HCT116 (cell line): ENCODE measurements around the gene HEMGN. TPM values are rescaled to one million over a fixed set of nuclear protein-coding genes. Genes with fewer than 3 reads are reported as not detected.

Experiments used
- ATAC-seq: fragments of 200-7000 bp; cut with Tn5 transposase; 2 replicates; pipeline ENCODE4 v1.9.1; 2020; ENCODE audit warnings: mild to moderate bottlenecking, moderate library complexity
- BruUV-seq: library from RNA; stranded (reverse); fragments of 400-500 nt; replicated peaks from 2 replicates; lab custom pipeline; 2021; lab: Mats Ljungman, UMichigan
- CTCF ChIA-PET: fragments of 300-600 bp; sonication (Branson Sonifier 250); formaldehyde crosslinking; loops from one replicate; lab custom pipeline; 2021; ENCODE audit warnings: antibody characterized with exemption; lab: Charles Lee
- POLR2A ChIA-PET: fragments of 300-600, 350-600 bp; sonication (Branson Sonifier 250); formaldehyde crosslinking; loops from one replicate; lab custom pipeline; 2021; ENCODE audit warnings: antibody characterized with exemption; lab: Charles Lee
- RAD21 ChIA-PET, 2 experiments: fragments of 300-600 bp; sonication (Branson Sonifier 250); formaldehyde crosslinking; loops; one replicate each; lab custom pipeline; 2023; ENCODE audit warnings: low total read pairs in 2 of 2; ENCODE audit not compliant: uncharacterized antibody in 2 of 2, unreplicated experiment in 2 of 2, low non-redundant PET in 1 of 2; lab: Charles Lee
- DNase-seq: peaks from one replicate; pipeline ENCODE4 v3.0.0-alpha.2; 2010; ENCODE audit warnings: low read depth, low spot score
- H2AFZ ChIP-seq: fragments of 200-600 bp; shearing (Covaris generic), sonication (generic); 2 replicates; pipeline ENCODE4 v1.6.1; 2017; ENCODE audit warnings: low read depth, mixed run types, mixed read lengths, antibody characterized with exemption, low read length; ENCODE audit not compliant: poor library complexity, severe bottlenecking
- H3K27ac ChIP-seq: 2 replicates; pipeline ENCODE4 v1.5.1; 2012; ENCODE audit warnings: low read depth, low read length
- H3K27me3 ChIP-seq: fragments of 200-600 bp; sonication (generic); 2 replicates; pipeline ENCODE4 v1.6.1; 2016; ENCODE audit warnings: mixed run types, low read length, mixed read lengths; ENCODE audit not compliant: insufficient read depth
- H3K36me3 ChIP-seq, 2 experiments: fragments of 200-500 bp in 1 of 2; fragments of 200-600 bp in 1 of 2; sonication (Bioruptor generic) in 1 of 2; sonication (generic) in 1 of 2; 2 replicates each; pipeline versions ENCODE4 v1.5.1 to v1.6.1; 2014 to 2016; ENCODE audit warnings: low read length in 2 of 2, inconsistent platforms in 1 of 2, mixed read lengths in 1 of 2, mixed run types in 1 of 2; ENCODE audit not compliant: insufficient read depth in 2 of 2, control insufficient read depth in 1 of 2
- H3K4me1 ChIP-seq, 2 experiments: fragments of 200-600 bp in 1 of 2; sonication (generic) in 1 of 2; 2 replicates each; pipeline versions ENCODE4 v1.5.1 to v1.6.1; 2012 to 2017; ENCODE audit warnings: low read length in 2 of 2, inconsistent platforms in 1 of 2, mild to moderate bottlenecking in 1 of 2, mixed read lengths in 1 of 2, mixed run types in 1 of 2, moderate library complexity in 1 of 2; ENCODE audit not compliant: insufficient read depth in 2 of 2, control insufficient read depth in 1 of 2
- H3K4me2 ChIP-seq: fragments of 200-600 bp; sonication (generic); 2 replicates; pipeline ENCODE4 v1.6.1; 2017; ENCODE audit warnings: mixed run types, low read length, mixed read lengths
- H3K4me3 ChIP-seq, 2 experiments: fragments of 200-600 bp in 1 of 2; sonication (generic) in 1 of 2; replicated peaks in 1 of 2; 2 replicates each; pipeline ENCODE4 v1.5.1; 2011 to 2016; ENCODE audit warnings: low read length in 2 of 2, control low read depth in 1 of 2, low read depth in 1 of 2, mild to moderate bottlenecking in 1 of 2, mixed read lengths in 1 of 2, mixed run types in 1 of 2
- H3K79me2 ChIP-seq: fragments of 200-600 bp; sonication (generic); 2 replicates; pipeline ENCODE4 v1.6.1; 2017; ENCODE audit warnings: mild to moderate bottlenecking, mixed run types, low read length, moderate library complexity, mixed read lengths; ENCODE audit not compliant: insufficient read depth
- H3K9ac ChIP-seq: fragments of 200-600 bp; sonication (generic); 2 replicates; pipeline ENCODE4 v1.6.1; 2016; ENCODE audit warnings: low read length, mixed read lengths
- H3K9me2 ChIP-seq: fragments of 200-600 bp; sonication (generic), shearing (Covaris generic); 2 replicates; pipeline ENCODE4 v1.6.1; 2017; ENCODE audit warnings: mixed run types, mild to moderate bottlenecking, moderate library complexity; ENCODE audit not compliant: insufficient read depth
- H3K9me3 ChIP-seq, 2 experiments: fragments of 200-500 bp in 1 of 2; fragments of 200-600 bp in 1 of 2; sonication (Bioruptor generic) in 1 of 2; sonication (generic) in 1 of 2; 2 replicates each; pipeline ENCODE4 v1.6.1; 2014 to 2017; ENCODE audit warnings: low read length in 2 of 2, mixed read lengths in 2 of 2, inconsistent platforms in 1 of 2, low read depth in 1 of 2, mild to moderate bottlenecking in 1 of 2, mixed run types in 1 of 2, moderate library complexity in 1 of 2; ENCODE audit not compliant: control insufficient read depth in 1 of 2, insufficient read depth in 1 of 2
- H4K20me1 ChIP-seq: fragments of 200-600 bp; sonication (generic), shearing (Covaris generic); 2 replicates; pipeline ENCODE4 v1.6.1; 2017; ENCODE audit warnings: mixed run types, mild to moderate bottlenecking, moderate library complexity; ENCODE audit not compliant: insufficient read depth
- ATF3 ChIP-seq: IDR thresholded peaks from 2 replicates; pipeline ENCODE4 v1.6.1; 2012
- EGR1 ChIP-seq: IDR thresholded peaks from 2 replicates; pipeline ENCODE4 v1.6.1; 2012; ENCODE audit warnings: low read depth
- EZH2 ChIP-seq: fragments of 200-600 bp; sonication (generic); IDR thresholded peaks from 2 replicates; pipeline ENCODE4 v1.6.1; 2017; ENCODE audit warnings: antibody characterized with exemption, mixed run types
- EZH2phosphoT487 ChIP-seq: fragments of 200-600 bp; IDR thresholded peaks from 2 replicates; pipeline ENCODE4 v1.6.1; 2018; ENCODE audit warnings: antibody characterized with exemption, borderline replicate concordance
- FOSL1 ChIP-seq: IDR thresholded peaks from 2 replicates; pipeline ENCODE4 v1.6.1; 2012; ENCODE audit warnings: low read depth
- JUND ChIP-seq: IDR thresholded peaks from 2 replicates; pipeline ENCODE4 v1.6.1; 2012
- SIN3A ChIP-seq: IDR thresholded peaks from 2 replicates; pipeline ENCODE4 v1.6.1; 2012; ENCODE audit warnings: low read depth
- ZNF274 ChIP-seq: fragments of 200-500 bp; sonication (Bioruptor generic); IDR thresholded peaks from 2 replicates; pipeline ENCODE4 v1.6.1; 2014; ENCODE audit warnings: mild to moderate bottlenecking, low read depth, low read length, inconsistent platforms
- intact Hi-C: fragments of 100-400 bp; cut with micrococcal nuclease; formaldehyde crosslinking; loops from 2 replicates; pipeline ENCODE4 v1.10.0; 2022
- total RNA-seq: library from RNA; stranded (reverse); gene quantifications from one replicate; pipeline ENCODE4 v1.2.1, GENCODE V29; 2021; ENCODE audit not compliant: unreplicated experiment
- TF ChIP-seq, protein P1 (sequence below): IDR thresholded peaks from 2 replicates; pipeline ENCODE4 v1.6.1; 2012; ENCODE audit warnings: low read depth

Gene HEMGN
- total RNA-seq, 1 experiment from 2014 or later = not detected

GRCh38 chr9:97936998-97937397 is 974 bp downstream of the HEMGN start:
- Histone ChIP-seq H3K9me2 (no peaks in the 10 kb centered on the region), H3K27me3 (peaks cover 23% of the 10 kb centered on the region), H3K4me1 (no peaks in the 10 kb centered on the region), H2AFZ (no peak overlapping the region), H3K4me3 (no peak overlapping the region), H3K27ac (no peak overlapping the region), H4K20me1 (no peaks in the 10 kb centered on the region), H3K79me2 (no peaks in the 10 kb centered on the region), H3K36me3 (no peaks in the 10 kb centered on the region), H3K9ac (no peak overlapping the region), H3K9me3 (no peaks in the 10 kb centered on the region), H3K4me2 (no peak overlapping the region)
- DNase-seq (no peak), ATAC-seq (no peak)
- intact Hi-C loops = loop anchor here (5.0 kb wide), 1 partner anchor 95 kb away; no protein-coding TSS in a partner anchor
- RAD21 ChIA-PET = no interaction called here
- TF ChIP-seq JUND (no peak), EZH2phosphoT487 (no peak)
- TF ChIP-seq, protein P1, sequence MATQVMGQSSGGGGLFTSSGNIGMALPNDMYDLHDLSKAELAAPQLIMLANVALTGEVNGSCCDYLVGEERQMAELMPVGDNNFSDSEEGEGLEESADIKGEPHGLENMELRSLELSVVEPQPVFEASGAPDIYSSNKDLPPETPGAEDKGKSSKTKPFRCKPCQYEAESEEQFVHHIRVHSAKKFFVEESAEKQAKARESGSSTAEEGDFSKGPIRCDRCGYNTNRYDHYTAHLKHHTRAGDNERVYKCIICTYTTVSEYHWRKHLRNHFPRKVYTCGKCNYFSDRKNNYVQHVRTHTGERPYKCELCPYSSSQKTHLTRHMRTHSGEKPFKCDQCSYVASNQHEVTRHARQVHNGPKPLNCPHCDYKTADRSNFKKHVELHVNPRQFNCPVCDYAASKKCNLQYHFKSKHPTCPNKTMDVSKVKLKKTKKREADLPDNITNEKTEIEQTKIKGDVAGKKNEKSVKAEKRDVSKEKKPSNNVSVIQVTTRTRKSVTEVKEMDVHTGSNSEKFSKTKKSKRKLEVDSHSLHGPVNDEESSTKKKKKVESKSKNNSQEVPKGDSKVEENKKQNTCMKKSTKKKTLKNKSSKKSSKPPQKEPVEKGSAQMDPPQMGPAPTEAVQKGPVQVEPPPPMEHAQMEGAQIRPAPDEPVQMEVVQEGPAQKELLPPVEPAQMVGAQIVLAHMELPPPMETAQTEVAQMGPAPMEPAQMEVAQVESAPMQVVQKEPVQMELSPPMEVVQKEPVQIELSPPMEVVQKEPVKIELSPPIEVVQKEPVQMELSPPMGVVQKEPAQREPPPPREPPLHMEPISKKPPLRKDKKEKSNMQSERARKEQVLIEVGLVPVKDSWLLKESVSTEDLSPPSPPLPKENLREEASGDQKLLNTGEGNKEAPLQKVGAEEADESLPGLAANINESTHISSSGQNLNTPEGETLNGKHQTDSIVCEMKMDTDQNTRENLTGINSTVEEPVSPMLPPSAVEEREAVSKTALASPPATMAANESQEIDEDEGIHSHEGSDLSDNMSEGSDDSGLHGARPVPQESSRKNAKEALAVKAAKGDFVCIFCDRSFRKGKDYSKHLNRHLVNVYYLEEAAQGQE = no peak
- POLR2A ChIA-PET = interaction anchor here (1.3 kb wide), 1 partner anchor 14 kb away, joined by 5 read pairs; no protein-coding TSS in a partner anchor
- CTCF ChIA-PET = interaction anchor here (1.0 kb wide), 1 partner anchor 15 kb away, joined by 4 read pairs; the partner anchor contains the start of gene TRMO
- no TSS peak for BruUV-seq

DNA sequence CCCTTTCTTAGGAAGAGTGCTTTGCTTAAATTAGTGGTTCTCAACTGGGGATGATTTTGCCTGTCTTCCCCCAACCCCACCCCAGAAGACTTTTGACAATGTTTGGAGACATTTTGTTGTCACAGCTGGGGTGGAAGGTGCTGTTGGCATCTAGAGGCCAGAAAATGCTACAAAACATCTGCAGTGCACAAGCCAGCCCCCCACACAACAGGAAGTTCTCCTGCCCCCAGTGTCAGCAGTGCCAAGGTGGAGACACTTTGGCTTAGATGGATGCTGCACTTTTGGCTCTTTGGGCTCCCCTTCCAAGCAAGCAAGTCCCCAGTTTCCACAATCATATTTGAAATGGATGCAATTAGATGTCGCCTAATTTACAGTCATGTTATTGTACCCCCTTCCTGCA is 2.7 kb downstream of the HEMGN start:
- no peak overlapping the region for H3K4me3 ChIP-seq
- H3K9me3 ChIP-seq = no peaks in the 10 kb centered on the region
- H3K4me1 ChIP-seq = no peaks in the 10 kb centered on the region
- no peak overlapping the region for H3K27ac ChIP-seq
- ATAC-seq (no peak), DNase-seq (no peak)
- no peaks in the 10 kb centered on the region for H3K9me2 ChIP-seq
- no peak overlapping the region for H3K4me2 ChIP-seq
- no peak for TF ChIP-seq ZNF274
- TF ChIP-seq SIN3A = no peak
- TF ChIP-seq ATF3 = no peak
- TF ChIP-seq EGR1 = no peak
- no peak for TF ChIP-seq EZH2
- no peak for TF ChIP-seq FOSL1
- TF ChIP-seq, all 23 proteins: peak for 0
- H3K79me2 ChIP-seq = no peaks in the 10 kb centered on the region
- no peak overlapping the region for H3K9ac ChIP-seq
- intact Hi-C loops = loop anchor here (5.0 kb wide), 1 partner anchor 97 kb away; no protein-coding TSS in a partner anchor
- CTCF ChIA-PET = interaction anchor here (0.9 to 1.0 kb wide), 2 partner anchors 13 to 45 kb away, joined by 3 read pairs; partner anchors contain the start of gene TRMO
- H3K27me3 ChIP-seq = peaks cover 24% of the 10 kb centered on the region
- POLR2A ChIA-PET = interaction anchor here (1.0 kb wide), 1 partner anchor 26 kb away, joined by 3 read pairs; no protein-coding TSS in a partner anchor
- RAD21 ChIA-PET = no interaction called here
- no peaks in the 10 kb centered on the region for H4K20me1 ChIP-seq
- no peaks in the 10 kb centered on the region for H3K36me3 ChIP-seq
- no peak overlapping the region for H2AFZ ChIP-seq
- BruUV-seq = no TSS peak
